Left ventricle myocardium inferior (tissue), 1 donor: ENCODE data around the gene PHTF1. TPM values are rescaled to one million over a fixed set of nuclear protein-coding genes. Genes with fewer than 3 reads are reported as not detected.

Source experiments
- DNase-seq: peaks from one replicate; pipeline ENCODE4 v3.0.0-alpha.2; 2020
- H3K27ac ChIP-seq: fragments of 200-600 bp; replicated peaks from 2 replicates; pipeline ENCODE4 v1.8.0; 2021
- H3K27me3 ChIP-seq: fragments of 200-600 bp; 2 replicates; pipeline ENCODE4 v1.8.0; 2021; ENCODE audit warnings: low read depth
- H3K36me3 ChIP-seq: fragments of 200-600 bp; 2 replicates; pipeline ENCODE4 v1.8.0; 2021
- H3K4me1 ChIP-seq: fragments of 200-600 bp; 2 replicates; pipeline ENCODE4 v1.8.0; 2021
- H3K4me3 ChIP-seq: fragments of 200-600 bp; 2 replicates; pipeline ENCODE4 v1.8.0; 2021; ENCODE audit warnings: mild to moderate bottlenecking, moderate library complexity
- H3K9me3 ChIP-seq: fragments of 200-600 bp; replicated peaks from 2 replicates; pipeline ENCODE4 v1.8.0; 2021
- intact Hi-C: fragments of 100-400 bp; cut with micrococcal nuclease; formaldehyde crosslinking; loops from one replicate; pipeline ENCODE4 v1.11.0; 2022
- total RNA-seq: library from RNA; stranded (reverse); fragmentation: NEBNext Ultra II Directional; extraction: Animal tissue kit (Norgen Biotek cat#: 25700); gene quantifications from one replicate; pipeline ENCODE4 v1.2.1, GENCODE V29; 2021
- TF ChIP-seq, protein P1 (sequence below): fragments of 200-600 bp; IDR thresholded peaks from 2 replicates; pipeline ENCODE4 v1.8.0; 2021; ENCODE audit warnings: antibody characterized with exemption, mild to moderate bottlenecking, borderline replicate concordance
- donor health status: DM: no; HTN: yes; CAD: no; lungs with severe emphysema.

PHTF1 gene
- total RNA-seq, 1 donor from 2014 or later = 10.7 TPM

DNA sequence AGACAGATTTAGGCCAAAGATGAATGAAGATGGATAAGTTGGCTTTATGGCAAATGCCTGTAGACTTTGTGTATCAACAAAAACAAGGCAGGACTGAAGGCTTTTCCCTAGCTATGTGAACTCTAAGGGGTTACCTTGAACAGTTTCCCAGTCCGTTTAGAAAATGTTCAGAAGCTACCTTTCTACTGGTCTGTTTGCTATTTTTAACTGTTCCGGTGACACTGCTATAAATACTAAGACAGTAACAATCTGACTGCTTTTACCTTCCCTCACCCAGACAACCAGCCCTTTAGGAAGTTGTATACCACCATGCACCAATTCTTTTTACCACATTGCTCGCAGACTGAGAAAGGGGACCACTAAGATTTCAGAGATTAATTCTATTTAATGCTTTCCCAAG lies 102.2 kb downstream of the PHTF1 start:
- intact Hi-C loops = no loop called here
- Histone ChIP-seq H3K36me3 (peaks cover 11% of the 10 kb centered on the region), H3K4me1 (peaks cover 20% of the 10 kb centered on the region), H3K9me3 (no peaks in the 10 kb centered on the region), H3K27ac (peak overlapping the region; percentile 51), H3K27me3 (no peaks in the 10 kb centered on the region), H3K4me3 (no peak overlapping the region)
- TF ChIP-seq, protein P1, sequence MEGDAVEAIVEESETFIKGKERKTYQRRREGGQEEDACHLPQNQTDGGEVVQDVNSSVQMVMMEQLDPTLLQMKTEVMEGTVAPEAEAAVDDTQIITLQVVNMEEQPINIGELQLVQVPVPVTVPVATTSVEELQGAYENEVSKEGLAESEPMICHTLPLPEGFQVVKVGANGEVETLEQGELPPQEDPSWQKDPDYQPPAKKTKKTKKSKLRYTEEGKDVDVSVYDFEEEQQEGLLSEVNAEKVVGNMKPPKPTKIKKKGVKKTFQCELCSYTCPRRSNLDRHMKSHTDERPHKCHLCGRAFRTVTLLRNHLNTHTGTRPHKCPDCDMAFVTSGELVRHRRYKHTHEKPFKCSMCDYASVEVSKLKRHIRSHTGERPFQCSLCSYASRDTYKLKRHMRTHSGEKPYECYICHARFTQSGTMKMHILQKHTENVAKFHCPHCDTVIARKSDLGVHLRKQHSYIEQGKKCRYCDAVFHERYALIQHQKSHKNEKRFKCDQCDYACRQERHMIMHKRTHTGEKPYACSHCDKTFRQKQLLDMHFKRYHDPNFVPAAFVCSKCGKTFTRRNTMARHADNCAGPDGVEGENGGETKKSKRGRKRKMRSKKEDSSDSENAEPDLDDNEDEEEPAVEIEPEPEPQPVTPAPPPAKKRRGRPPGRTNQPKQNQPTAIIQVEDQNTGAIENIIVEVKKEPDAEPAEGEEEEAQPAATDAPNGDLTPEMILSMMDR = no peak
- no peak for DNase-seq

DNA sequence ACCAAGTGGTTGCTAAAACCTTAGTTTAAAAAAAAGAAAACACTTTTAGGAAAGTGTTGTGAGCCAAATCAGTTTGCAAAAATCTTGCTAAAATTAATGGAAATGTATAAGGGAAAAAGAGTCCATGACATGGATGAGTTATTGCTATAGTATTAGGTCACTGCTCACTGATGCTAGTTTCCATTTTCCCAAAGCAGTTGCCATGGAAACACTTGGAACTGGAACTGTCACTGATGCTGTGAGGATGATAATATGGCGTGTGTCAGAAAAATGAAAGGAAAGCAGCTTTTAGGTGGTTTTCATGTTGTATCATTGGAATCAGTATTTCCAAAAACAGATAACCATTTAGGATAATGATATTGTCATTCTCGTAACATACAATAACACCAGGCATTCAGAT lies 104.4 kb downstream of the PHTF1 start:
- intact Hi-C loops = no loop called here
- no peak for DNase-seq
- Histone ChIP-seq H3K27ac (no peak overlapping the region), H3K36me3 (peaks cover 17% of the 10 kb centered on the region), H3K4me3 (no peak overlapping the region), H3K9me3 (no peaks in the 10 kb centered on the region), H3K4me1 (peaks cover 20% of the 10 kb centered on the region), H3K27me3 (no peaks in the 10 kb centered on the region)
- TF ChIP-seq, protein P1 = no peak

DNA sequence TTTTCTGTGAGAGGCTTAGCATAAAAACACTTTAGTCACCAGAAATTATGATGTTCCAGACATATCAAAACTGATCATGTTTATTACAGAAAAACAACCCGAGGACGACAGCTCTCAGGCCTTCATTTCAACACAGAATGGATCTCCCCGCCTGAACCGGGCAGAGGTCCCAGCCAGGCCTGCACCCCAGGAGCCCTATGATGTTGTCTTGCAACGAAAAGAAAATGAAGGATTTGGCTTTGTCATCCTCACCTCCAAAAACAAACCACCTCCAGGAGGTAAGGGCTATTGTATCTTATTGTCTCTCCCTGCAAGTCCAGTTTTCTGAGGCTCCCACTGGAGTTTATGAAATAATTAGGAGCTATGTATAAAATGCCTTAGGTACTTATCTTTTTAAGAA lies 105.5 kb downstream of the PHTF1 start:
- no peak for DNase-seq
- Histone ChIP-seq H3K9me3 (no peaks in the 10 kb centered on the region), H3K27ac (no peak overlapping the region), H3K4me3 (no peak overlapping the region), H3K36me3 (peaks cover 17% of the 10 kb centered on the region), H3K27me3 (no peaks in the 10 kb centered on the region), H3K4me1 (peaks cover 15% of the 10 kb centered on the region)
- TF ChIP-seq, protein P1 = no peak
- intact Hi-C loops = no loop called here

DNA sequence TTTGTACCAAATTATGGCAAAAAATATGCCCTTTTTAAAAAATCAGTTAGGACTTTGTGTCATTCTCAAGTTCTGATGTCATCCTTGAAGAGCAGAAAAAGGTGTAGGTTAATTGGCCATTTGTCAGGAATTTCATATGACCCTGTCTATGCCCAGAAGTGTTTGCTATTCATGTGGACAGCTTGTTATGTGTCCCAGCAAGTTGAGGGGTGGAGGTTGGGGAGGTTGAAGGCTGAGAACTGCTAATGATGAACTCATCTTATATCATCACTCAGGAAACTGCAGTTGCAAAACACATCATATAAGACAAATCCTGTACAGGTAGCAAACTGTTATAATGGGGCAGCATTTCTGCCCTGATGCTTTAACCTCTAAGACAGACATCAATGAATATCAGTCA lies 106.5 kb downstream of the PHTF1 start:
- no peaks in the 10 kb centered on the region for H3K9me3 ChIP-seq
- no peak overlapping the region for H3K27ac ChIP-seq
- no peak for DNase-seq
- peaks cover 6% of the 10 kb centered on the region for H3K4me1 ChIP-seq
- H3K27me3 ChIP-seq = no peaks in the 10 kb centered on the region
- peaks cover 17% of the 10 kb centered on the region for H3K36me3 ChIP-seq
- H3K4me3 ChIP-seq = no peak overlapping the region
- intact Hi-C loops = no loop called here
- TF ChIP-seq, protein P1 = no peak

DNA sequence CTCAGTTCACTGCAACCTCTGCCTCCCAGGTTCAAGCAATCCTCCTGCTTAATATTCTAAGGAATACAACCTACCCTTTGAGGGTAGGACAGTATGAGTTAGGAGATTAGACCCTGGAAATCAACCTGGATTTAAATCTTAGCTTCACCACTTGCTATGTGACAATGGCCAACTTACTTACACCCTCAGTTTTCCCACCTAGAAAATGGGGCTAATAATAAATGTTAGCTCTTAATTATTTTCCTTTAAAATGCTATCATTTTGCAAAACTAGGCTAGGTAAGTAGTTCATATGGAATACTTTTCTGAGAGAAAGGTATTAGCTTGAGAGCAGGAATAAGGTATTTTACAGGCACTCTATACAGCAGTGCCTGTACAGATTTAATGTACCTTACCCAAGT lies 110.8 kb downstream of the PHTF1 start:
- H3K27ac ChIP-seq = no peak overlapping the region
- intact Hi-C loops = no loop called here
- peaks cover 15% of the 10 kb centered on the region for H3K36me3 ChIP-seq
- TF ChIP-seq, protein P1 = no peak
- H3K4me3 ChIP-seq = no peak overlapping the region
- no peaks in the 10 kb centered on the region for H3K9me3 ChIP-seq
- DNase-seq = no peak
- no peaks in the 10 kb centered on the region for H3K27me3 ChIP-seq
- H3K4me1 ChIP-seq = no peaks in the 10 kb centered on the region

DNA sequence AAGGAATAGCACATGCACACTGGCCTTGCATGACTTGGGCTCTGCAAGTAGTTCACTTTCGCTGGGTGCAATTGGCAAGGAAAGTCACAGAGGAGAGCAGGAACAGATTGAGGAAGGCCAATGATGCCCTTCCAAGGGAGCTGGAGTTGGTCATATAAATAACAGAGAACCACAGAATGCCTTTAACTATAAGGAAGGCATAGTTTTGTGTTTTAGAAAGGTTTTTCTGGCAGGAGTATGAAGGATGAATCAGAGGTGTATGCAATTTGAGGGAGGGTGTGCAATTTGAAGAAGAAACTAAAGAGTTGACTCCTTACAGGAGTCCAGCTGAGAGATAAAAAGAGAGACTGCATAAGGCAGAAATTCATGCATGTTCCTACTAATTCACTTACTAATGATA lies 112.1 kb downstream of the PHTF1 start:
- no peaks in the 10 kb centered on the region for H3K27me3 ChIP-seq
- intact Hi-C loops = no loop called here
- H3K9me3 ChIP-seq = no peaks in the 10 kb centered on the region
- no peak overlapping the region for H3K27ac ChIP-seq
- no peak for DNase-seq
- H3K4me1 ChIP-seq = no peaks in the 10 kb centered on the region
- TF ChIP-seq, protein P1 = no peak
- peaks cover 22% of the 10 kb centered on the region for H3K36me3 ChIP-seq
- no peak overlapping the region for H3K4me3 ChIP-seq
